Measurements from ENCODE around the gene DMPK. TPM values are rescaled to one million over a fixed set of nuclear protein-coding genes. Genes with fewer than 3 reads are reported as not detected.
A peak's percentile ranks its signal among the peaks of the same experiment; 100 is the strongest.
"Not testable (repeated sequence)": the region's sequence is repeated elsewhere in the genome, so short reads cannot be mapped to it uniquely, and the experiment has no call there.

The DMPK gene
- total and polyA plus RNA-seq, 2 donors: 49.4 to 223 TPM

GRCh38 chr19:45804140-45804958 is 22.1 kb upstream of the DMPK start:
- WGBS: 90% methylated on average over 57 of the region's 57 CpGs
- Histone ChIP-seq H3K36me3 (ENCODE audit: insufficient read depth) (no peaks in the 10 kb centered on the region), H3K27ac (ENCODE audit: low read depth) (no peak overlapping the region), H3K4me1 (ENCODE audit: insufficient read depth) (no peaks in the 10 kb centered on the region), H3K4me3 (ENCODE audit: low read depth, low read length) (no peak overlapping the region)
- DNase-seq (ENCODE audit: extremely low spot score): no peak

GRCh38 chr19:45801603-45802175 is 19.4 kb upstream of the DMPK start:
- no peak overlapping the region for H3K4me3 ChIP-seq (ENCODE audit: low read depth, low read length)
- DNase-seq (ENCODE audit: extremely low spot score): no peak
- H3K36me3 ChIP-seq (ENCODE audit: insufficient read depth): no peaks in the 10 kb centered on the region
- no peaks in the 10 kb centered on the region for H3K4me1 ChIP-seq (ENCODE audit: insufficient read depth)
- no peak overlapping the region for H3K27ac ChIP-seq (ENCODE audit: low read depth)
- 84% methylated on average over 7 of the region's 7 CpGs for WGBS

GRCh38 chr19:45800070-45800553 is 17.8 kb upstream of the DMPK start:
- DNase-seq (ENCODE audit: extremely low spot score): no peak
- no peak overlapping the region for H3K4me3 ChIP-seq (ENCODE audit: low read depth, low read length)
- no peaks in the 10 kb centered on the region for H3K4me1 ChIP-seq (ENCODE audit: insufficient read depth)
- H3K27ac ChIP-seq (ENCODE audit: low read depth): no peak overlapping the region
- WGBS: 87% methylated on average over 8 of the region's 8 CpGs
- H3K36me3 ChIP-seq (ENCODE audit: insufficient read depth): no peaks in the 10 kb centered on the region

GRCh38 chr19:45799541-45799940 is 17.3 kb upstream of the DMPK start:
- not testable (repeated sequence) for DNase-seq (ENCODE audit: extremely low spot score); H3K36me3 ChIP-seq (ENCODE audit: insufficient read depth); H3K4me1 ChIP-seq (ENCODE audit: insufficient read depth); H3K27ac ChIP-seq (ENCODE audit: low read depth); H3K4me3 ChIP-seq (ENCODE audit: low read depth, low read length)
- 81% methylated on average over 5 of the region's 5 CpGs for WGBS

- whole genome bisulfite sequencing: 8% methylated on average over 10 of the region's 10 CpGs
- DNase-seq (ENCODE audit: extremely low spot score): no peak
- H3K36me3 ChIP-seq (ENCODE audit: insufficient read depth): no peaks in the 10 kb centered on the region
- no peak overlapping the region for H3K27ac ChIP-seq (ENCODE audit: low read depth)
- no peaks in the 10 kb centered on the region for H3K4me1 ChIP-seq (ENCODE audit: insufficient read depth)
- H3K4me3 ChIP-seq (ENCODE audit: low read depth, low read length): no peak overlapping the region
Measured at GRCh38 chr19:45798995-45799517, 16.8 kb upstream of the DMPK start.

- no peaks in the 10 kb centered on the region for H3K4me1 ChIP-seq (ENCODE audit: insufficient read depth)
- DNase-seq (ENCODE audit: extremely low spot score): no peak
- WGBS: 87% methylated on average over 2 of the region's 2 CpGs
- no peak overlapping the region for H3K27ac ChIP-seq (ENCODE audit: low read depth)
- no peak overlapping the region for H3K4me3 ChIP-seq (ENCODE audit: low read depth, low read length)
- no peaks in the 10 kb centered on the region for H3K36me3 ChIP-seq (ENCODE audit: insufficient read depth)
Measured at GRCh38 chr19:45794627-45795026, 12.3 kb upstream of the DMPK start.

GRCh38 chr19:45793876-45794275 is 11.6 kb upstream of the DMPK start:
- no peak for DNase-seq (ENCODE audit: extremely low spot score)
- 62% methylated on average over 6 of the region's 6 CpGs for WGBS
- no peak overlapping the region for H3K27ac ChIP-seq (ENCODE audit: low read depth)
- no peaks in the 10 kb centered on the region for H3K4me1 ChIP-seq (ENCODE audit: insufficient read depth)
- no peak overlapping the region for H3K4me3 ChIP-seq (ENCODE audit: low read depth, low read length)
- H3K36me3 ChIP-seq (ENCODE audit: insufficient read depth): no peaks in the 10 kb centered on the region

- Histone ChIP-seq H3K36me3 (ENCODE audit: insufficient read depth) (no peaks in the 10 kb centered on the region), H3K27ac (ENCODE audit: low read depth) (no peak overlapping the region), H3K4me3 (ENCODE audit: low read depth, low read length) (no peak overlapping the region), H3K4me1 (ENCODE audit: insufficient read depth) (no peaks in the 10 kb centered on the region)
- no peak for DNase-seq (ENCODE audit: extremely low spot score)
- WGBS: 49% methylated on average over 3 of the region's 3 CpGs
Measured at GRCh38 chr19:45793178-45793564, 10.9 kb upstream of the DMPK start.

- Histone ChIP-seq H3K4me3 (ENCODE audit: low read depth, low read length) (peak within 1 kb of the TSS; percentile 98), H3K36me3 (ENCODE audit: insufficient read depth) (no peaks in the 10 kb centered on the region), H3K27ac (ENCODE audit: low read depth) (peak within 1 kb of the TSS; percentile 73), H3K4me1 (ENCODE audit: insufficient read depth) (no peaks in the 10 kb centered on the region)
- under 1% methylated on average over 86 of the region's 86 CpGs for WGBS
- DNase-seq (ENCODE audit: extremely low spot score): peak; percentile 98
Measured at GRCh38 chr19:45792470-45793177, 10.3 kb upstream of the DMPK start, which contains the start of gene DMWD. Gene DMWD, minus strand, starts transcription at chr19:45792845. Its CDS starts 89 bp downstream, at chr19:45792756.

GRCh38 chr19:45791744-45792469 is 9.6 kb upstream of the DMPK start:
- 5% methylated on average over 31 of the region's 31 CpGs for WGBS
- H3K36me3 ChIP-seq (ENCODE audit: insufficient read depth): no peaks in the 10 kb centered on the region
- H3K4me3 ChIP-seq (ENCODE audit: low read depth, low read length): peak overlapping the region; percentile 98
- DNase-seq (ENCODE audit: extremely low spot score): no peak
- H3K27ac ChIP-seq (ENCODE audit: low read depth): no peak overlapping the region
- H3K4me1 ChIP-seq (ENCODE audit: insufficient read depth): no peaks in the 10 kb centered on the region

- Histone ChIP-seq H3K4me1 (ENCODE audit: insufficient read depth) (no peaks in the 10 kb centered on the region), H3K4me3 (ENCODE audit: low read depth, low read length) (no peak overlapping the region), H3K36me3 (ENCODE audit: insufficient read depth) (peaks cover 3% of the 10 kb centered on the region), H3K27ac (ENCODE audit: low read depth) (no peak overlapping the region)
- 82% methylated on average over 8 of the region's 8 CpGs for WGBS
- no peak for DNase-seq (ENCODE audit: extremely low spot score)
Measured at GRCh38 chr19:45790942-45791341, 8.7 kb upstream of the DMPK start.

GRCh38 chr19:45789035-45789786 is 6.9 kb upstream of the DMPK start:
- Histone ChIP-seq H3K4me1 (ENCODE audit: insufficient read depth) (no peaks in the 10 kb centered on the region), H3K27ac (ENCODE audit: low read depth) (no peak overlapping the region), H3K4me3 (ENCODE audit: low read depth, low read length) (no peak overlapping the region), H3K36me3 (ENCODE audit: insufficient read depth) (peaks cover 5% of the 10 kb centered on the region)
- 88% methylated on average over 15 of the region's 15 CpGs for WGBS
- no peak for DNase-seq (ENCODE audit: extremely low spot score)

Measured in urinary bladder (tissue), 4 donors.